K562 (cell line): ENCODE measurements around the gene HOXC11. TPM values are rescaled to one million over a fixed set of nuclear protein-coding genes. Genes with fewer than 3 reads are reported as not detected.

ENCODE experiments used
- CCAR2 ChIP-seq: fragments of 200-400 bp; formaldehyde crosslinking; IDR thresholded peaks from 2 replicates; pipeline ENCODE4 v1.6.1; 2017; ENCODE audit warnings: mild to moderate bottlenecking, low read depth, low read length
- CHD7 ChIP-seq: fragments of 200-600 bp; sonication (generic); IDR thresholded peaks from one replicate; pipeline ENCODE4 v1.6.1; 2012; ENCODE audit warnings: mild to moderate bottlenecking, low read depth, low read length, inconsistent platforms
- DIDO1 ChIP-seq: fragments of 450-650 bp; IDR thresholded peaks from 2 replicates; pipeline ENCODE4 v1.6.1; 2016; ENCODE audit warnings: low read depth, missing biosample characterization, missing genetic modification characterization
- FOXA3 ChIP-seq, 2 experiments: fragments of 450-650 bp in 1 of 2; sonication (generic) in 1 of 2; formaldehyde crosslinking; IDR thresholded peaks in 1 of 2; conservative IDR thresholded peaks in 1 of 2; 2 replicates each; pipeline versions ENCODE4 v1.4.0 to v1.8.0; 2020 to 2022; ENCODE audit warnings: mild to moderate bottlenecking in 2 of 2, missing genetic modification reagents in 1 of 2
- HSF4 ChIP-seq: fragments of 250-450 bp; sonication (Bioruptor Pico); IDR thresholded peaks from 2 replicates; pipeline ENCODE4 v2.1.2; 2022; ENCODE audit warnings: mild to moderate bottlenecking, moderate library complexity, borderline replicate concordance
- NFE2L1 ChIP-seq: fragments of 450-650 bp; IDR thresholded peaks from 2 replicates; pipeline ENCODE4 v1.6.1; 2016; ENCODE audit warnings: missing genetic modification characterization, low read depth, mild to moderate bottlenecking, missing compliant biosample characterization, moderate library complexity, borderline replicate concordance
- NRF1 ChIP-seq, 2 experiments: fragments of 450-650 bp; IDR thresholded peaks in 1 of 2; conservative IDR thresholded peaks in 1 of 2; 2 replicates each; pipeline ENCODE4 v1.6.1; 2014; ENCODE audit warnings: mild to moderate bottlenecking in 2 of 2
- RB1 ChIP-seq: fragments of 450-650 bp; IDR thresholded peaks from 2 replicates; pipeline ENCODE4 v1.6.1; 2017; ENCODE audit warnings: low read depth, mild to moderate bottlenecking
- ZBTB5 ChIP-seq: fragments of 450-650 bp; IDR thresholded peaks from 2 replicates; pipeline ENCODE4 v1.6.1; 2017; ENCODE audit warnings: antibody characterized with exemption
- ZMIZ1 ChIP-seq, 2 experiments: fragments of 150-350 bp in 1 of 2; IDR thresholded peaks; 2 replicates each; pipeline ENCODE4 v1.6.1; 2012 to 2016; ENCODE audit warnings: low read depth in 2 of 2, low read length in 2 of 2, mild to moderate bottlenecking in 1 of 2, moderate library complexity in 1 of 2
- polyA plus RNA-seq, 8 experiments: library from polyadenylated mRNA; depleted of rRNA in 4 of 8; stranded (reverse) in 5 of 8; unstranded in 3 of 8; fragments of >200 nt; fragmentation: Nextera tagmentation in 2 of 8; fragmentation: Illumina TruSeq in 1 of 8; extraction: Ambion mirVana in 2 of 8; extraction: Trizol in 1 of 8; gene quantifications; 2 replicates each; pipeline versions ENCODE4 v1.2.1 to v1.2.3, GENCODE V29; 2011 to 2014; ENCODE audit warnings: inconsistent platforms in 1 of 8, missing spikeins in 1 of 8
- total RNA-seq, 7 experiments: library from RNA; depleted of rRNA in 6 of 7; stranded (reverse); fragments of >200 nt in 6 of 7; fragmentation: Illumina TruSeq in 2 of 7; extraction: Trizol in 2 of 7; gene quantifications; 2 replicates each; pipeline versions ENCODE4 v1.2.1 to v1.2.3, GENCODE V29; 2011 to 2021; ENCODE audit warnings: low replicate concordance in 1 of 7

The HOXC11 gene
- total and polyA plus RNA-seq, 9 of the 15 experiments (the other 6 are each of a cell fraction or from before 2014, with no cell fraction given) = not detected

GRCh38 chr12:54005531-54005852, 32.6 kb downstream of the HOXC11 start (continued):
- TF ChIP-seq CHD7 (no peak), HSF4 (CRISPR knock-in tag) (no peak), NRF1 (conservative IDR thresholded peaks at IDR 0.05 in 1 of 2, IDR thresholded peaks at IDR 0.05 in 1 of 2) (peak; percentile 11 to 14; a peak in 1 of 4 replicates), NFE2L1 (tag) (no peak), FOXA3 (CRISPR knock-in tag; conservative IDR thresholded peaks at IDR 0.05 in 1 of 2, IDR thresholded peaks at IDR 0.05 in 1 of 2) (no peak), DIDO1 (tag) (no peak), ZBTB5 (no peak), RB1 (no peak), CCAR2 (no peak), ZMIZ1 (IDR thresholded peaks at IDR 0.05; ENCODE audit: low read depth in 2 of 2, low read length in 2 of 2) (no peak)
